A204.1 (cell line): ENCODE measurements around the gene GRIK3.

ENCODE experiments used
- FAIRE-seq: peaks from 2 replicates; lab custom pipeline; 2012; peaks lifted over from hg19 to GRCh38; lab: Jason Lieb, UNC

Gene GRIK3

DNA sequence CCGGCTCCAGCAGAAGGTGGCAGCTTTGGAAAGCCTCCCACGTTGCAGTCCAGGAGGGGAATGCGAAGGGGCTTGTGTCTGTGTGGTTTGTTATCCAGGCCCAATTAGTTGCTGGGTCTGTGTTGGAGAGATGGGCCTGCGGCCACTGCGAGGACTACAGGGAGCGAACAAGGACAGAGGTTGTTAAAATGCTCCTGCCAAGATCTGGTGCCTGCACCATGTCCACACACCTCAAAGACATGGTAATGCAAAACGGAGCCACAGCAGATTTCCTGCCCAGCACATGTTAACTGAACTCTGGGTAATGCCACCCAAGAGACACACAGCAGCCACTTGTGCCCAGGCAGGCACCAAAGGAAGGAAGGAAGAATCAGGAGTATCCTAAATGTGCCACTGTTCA, 18.6 kb downstream of the GRIK3 start:
- FAIRE-seq, result no peak

DNA sequence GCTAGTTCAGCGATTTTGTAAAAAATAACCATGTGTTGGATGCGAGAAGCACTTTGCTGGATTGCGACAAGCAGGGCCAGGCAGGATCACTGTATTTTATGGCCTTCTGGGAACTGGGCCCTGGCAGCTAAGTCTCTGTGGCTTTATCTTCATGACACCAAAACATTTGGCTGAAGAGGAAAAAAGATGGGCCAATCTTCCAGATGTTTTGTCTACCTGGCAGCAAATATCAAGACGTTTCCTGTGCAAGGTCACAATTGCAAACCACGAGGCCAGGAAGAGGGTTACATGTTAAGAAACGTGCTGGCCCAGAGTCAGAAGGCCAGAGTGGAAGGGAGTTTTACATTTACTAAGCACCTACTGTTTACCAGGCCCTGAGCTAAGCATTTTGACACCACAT, 22.1 kb downstream of the GRIK3 start:
- no peak for FAIRE-seq

DNA sequence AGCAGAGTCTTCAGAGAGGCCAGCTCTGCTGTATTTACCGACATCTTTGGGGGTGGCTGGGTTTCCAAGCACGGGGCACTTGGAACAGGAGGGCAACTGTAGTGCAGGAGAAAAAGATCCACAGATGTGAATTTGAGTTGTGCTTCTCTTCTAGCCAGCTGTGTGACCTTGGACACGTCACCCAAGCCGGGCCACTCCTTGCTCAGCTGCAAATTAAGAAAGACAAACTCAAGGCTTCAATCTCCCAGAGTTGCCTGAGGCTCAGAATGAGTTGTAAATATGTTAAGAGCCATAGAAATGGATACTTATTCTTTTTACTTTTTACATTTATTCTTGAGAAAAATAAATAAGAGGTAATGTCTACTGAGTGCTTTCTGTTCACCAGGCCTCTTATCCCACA, 24.3 kb downstream of the GRIK3 start:
- no peak for FAIRE-seq

DNA sequence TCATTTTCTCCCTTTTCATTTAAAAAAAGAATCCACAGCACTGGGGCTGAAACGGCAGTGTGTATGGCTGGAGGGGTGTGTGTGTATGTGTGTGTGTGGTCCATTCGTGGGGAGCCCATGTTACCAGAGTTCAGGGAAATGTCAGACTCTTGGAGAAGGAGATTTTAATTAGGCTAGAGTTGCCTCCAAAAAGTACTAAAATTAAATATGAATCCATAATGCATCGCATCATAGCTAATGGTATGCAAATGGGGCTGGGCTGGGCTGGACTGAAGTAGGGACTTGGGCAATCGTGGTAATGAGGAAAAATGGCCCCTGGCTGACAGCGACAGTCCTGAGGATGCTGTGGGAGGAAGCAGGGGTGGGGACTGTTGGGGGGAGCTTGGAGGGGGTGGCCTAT, 24.8 kb downstream of the GRIK3 start:
- no peak for FAIRE-seq

DNA sequence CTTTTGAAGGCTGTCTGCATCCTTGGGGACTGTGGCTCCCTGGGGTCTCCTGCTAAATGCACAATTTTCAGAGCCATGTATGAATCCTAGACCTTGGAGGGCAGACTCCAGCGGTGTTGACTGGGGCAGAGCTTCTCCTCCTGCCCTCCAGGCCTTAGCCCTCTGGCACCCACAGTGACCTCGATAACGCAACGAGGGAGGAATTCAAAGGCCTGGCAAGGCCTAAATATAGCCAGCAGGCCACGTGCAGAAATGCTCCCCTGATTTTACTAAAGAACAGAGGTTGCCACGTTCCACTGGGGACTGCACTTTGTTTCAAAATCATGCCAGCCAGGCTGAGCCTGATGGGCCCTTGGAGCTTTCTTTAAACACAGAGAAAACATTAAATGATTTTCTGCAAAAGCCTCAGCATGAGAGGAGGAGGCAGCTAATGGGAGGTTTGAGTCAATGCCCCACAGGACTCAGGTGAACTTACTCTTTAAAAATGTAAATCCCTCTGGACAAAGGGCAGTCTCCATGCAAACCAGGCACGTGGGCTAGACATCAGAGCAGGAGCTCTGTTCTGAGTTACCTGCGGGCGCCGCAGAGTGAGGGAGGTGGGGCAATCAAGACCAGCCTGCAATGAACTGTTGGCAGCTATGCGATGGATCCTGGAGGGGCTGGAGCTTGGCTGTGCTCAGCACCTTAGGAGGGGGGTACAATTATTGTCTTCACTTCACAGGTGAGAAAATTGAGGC, 28.0 kb downstream of the GRIK3 start:
- no peak for FAIRE-seq

DNA sequence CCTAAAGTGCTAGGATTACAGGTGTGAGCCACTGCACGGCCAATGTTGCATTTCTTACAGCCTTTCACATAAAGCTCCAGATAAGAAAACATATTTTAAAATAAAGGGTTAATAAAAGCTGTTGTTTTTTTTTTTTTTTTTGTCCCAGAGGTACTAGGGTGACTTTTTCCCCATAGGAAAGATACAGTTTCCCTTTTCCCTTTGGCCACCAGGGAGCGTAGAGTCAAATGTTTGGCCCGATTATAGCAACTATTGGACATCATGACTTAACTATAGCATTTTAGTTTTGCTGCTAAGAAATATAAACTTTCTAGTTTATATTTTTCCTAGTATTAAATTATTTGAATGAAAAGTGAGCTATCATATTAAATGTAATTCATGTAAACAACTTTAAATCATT, 31.4 kb downstream of the GRIK3 start:
- FAIRE-seq, result no peak

DNA sequence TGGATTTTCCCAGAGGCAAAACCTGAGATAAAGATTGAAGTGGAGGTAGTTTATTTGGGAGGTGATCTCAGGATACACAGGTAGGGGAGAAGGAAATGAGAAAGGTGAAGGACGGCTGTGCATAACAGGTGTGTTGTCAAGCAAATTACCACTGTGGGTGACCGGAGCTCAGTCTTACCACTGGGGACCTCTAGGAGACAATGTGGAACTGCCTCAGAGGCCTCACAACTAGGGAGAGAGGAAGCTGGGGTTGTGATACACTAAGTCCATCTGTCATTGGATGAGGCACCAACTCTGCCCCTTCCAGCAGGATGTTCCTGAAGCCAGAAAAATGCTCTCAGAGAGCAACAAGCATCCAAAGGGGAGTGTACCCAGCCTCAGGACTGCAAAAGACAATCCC, 32.6 kb downstream of the GRIK3 start:
- no peak for FAIRE-seq

DNA sequence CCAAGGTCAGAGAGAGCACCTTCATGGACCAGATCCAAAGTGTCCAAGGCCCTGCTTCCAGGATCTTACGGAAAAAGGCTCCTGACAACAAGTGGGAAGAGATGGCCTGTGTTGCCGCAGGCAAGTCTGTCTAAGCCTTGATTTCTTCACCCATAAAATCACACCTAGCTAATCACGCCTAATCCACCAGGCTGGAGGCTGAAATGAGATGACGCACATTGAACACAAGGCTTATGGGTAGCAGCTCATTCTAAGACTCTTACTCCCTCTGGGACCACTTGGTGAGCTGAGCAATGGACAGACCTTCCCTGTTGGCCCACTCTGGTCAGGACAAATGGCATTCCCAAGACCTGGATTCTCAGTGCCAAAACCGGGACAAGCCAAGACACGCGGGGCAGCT, 38.2 kb downstream of the GRIK3 start:
- FAIRE-seq, result no peak

DNA sequence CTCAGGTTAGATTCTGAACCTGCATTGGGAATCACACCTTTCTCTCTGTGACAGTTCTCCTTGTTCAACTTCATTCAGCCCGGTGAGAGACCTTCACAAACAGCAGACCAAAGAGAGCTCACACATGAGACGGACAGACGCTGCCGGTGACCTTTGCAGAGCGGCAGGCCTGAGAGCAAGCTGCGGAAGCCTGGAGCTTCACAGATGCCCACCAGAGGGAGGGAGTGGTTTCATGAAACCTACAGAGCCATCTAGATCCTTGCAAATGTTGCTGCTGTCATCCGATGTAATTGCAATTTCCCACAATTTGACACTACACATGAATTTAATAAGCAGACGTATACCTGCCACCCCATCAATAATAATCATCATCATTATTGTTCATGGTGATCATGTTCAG, 39.4 kb downstream of the GRIK3 start:
- no peak for FAIRE-seq

DNA sequence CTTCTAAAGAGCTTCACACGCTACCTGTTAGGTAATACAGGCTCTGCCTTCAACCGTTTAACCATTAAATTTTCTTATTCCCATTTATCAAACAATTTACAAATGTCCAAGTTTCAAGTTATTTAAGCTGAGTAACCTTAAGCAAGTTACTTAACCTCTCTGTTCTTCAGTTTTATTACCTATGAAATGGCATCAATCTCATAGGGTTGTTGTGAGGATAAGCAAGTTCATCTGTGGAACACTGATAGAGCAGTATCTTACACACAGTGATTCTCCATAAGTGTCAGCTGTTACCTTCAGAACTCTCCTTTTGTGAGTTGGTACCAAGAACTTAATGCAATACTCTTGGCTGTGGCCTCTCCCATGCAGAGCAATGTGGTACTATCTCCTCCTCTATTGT, 40.0 kb downstream of the GRIK3 start:
- no peak for FAIRE-seq

DNA sequence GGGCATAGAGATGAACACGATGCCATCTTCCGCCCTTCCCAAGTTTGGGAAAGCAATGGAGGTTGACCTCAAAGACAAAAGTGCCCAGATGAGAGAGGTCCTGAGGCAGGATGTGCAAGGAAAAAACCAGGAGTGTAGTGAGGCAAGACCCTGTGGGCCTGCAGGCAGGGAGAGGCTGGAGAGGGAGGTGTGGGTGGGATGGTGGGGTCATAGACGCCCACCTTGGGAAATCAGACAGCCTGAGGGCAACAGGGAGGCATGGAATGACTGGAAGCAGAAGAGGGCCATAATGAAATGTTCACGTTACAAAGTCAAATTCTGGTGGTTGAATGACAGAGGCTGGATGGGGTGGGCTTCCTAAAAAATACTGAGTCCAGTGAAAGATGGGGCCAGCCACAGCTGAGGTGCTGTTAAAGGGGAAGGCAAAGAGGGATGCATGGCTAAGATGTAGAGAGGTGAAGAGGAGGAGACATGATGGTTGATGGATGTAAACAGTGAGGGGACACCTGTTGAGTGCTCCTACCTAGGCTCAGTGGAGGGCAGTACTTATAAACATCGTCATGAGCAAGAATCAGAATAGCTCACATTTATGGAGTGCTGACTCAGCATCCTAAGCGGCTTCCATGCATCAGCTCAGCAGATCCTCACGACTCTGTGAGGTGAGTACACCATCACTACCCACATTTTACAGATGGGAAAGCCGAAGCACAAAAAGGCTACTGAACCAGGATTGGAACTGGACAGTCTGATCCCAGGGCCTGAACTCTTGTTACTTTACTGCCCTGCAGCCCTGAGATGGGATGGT, 42.0 kb downstream of the GRIK3 start:
- no peak for FAIRE-seq

DNA sequence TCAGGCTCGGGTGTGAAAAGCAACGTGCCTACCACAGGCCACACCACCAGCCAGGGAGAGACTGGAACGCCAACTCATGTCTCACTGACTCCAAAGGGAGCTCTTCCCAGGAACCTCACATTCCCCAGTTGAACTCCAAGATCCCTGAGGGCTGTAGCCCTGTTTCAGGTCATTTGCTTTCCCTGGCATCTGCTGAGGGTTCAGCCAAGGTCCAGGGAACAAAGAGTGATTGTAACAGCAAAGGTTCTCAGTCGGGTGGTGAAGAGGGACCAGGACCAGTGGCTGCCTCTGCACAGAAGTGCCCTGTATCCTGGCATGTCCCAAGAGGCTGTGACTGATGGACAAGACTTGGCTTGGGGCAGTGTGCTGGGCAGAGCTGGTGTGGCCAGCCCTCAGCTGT, 42.8 kb downstream of the GRIK3 start:
- FAIRE-seq, result no peak

DNA sequence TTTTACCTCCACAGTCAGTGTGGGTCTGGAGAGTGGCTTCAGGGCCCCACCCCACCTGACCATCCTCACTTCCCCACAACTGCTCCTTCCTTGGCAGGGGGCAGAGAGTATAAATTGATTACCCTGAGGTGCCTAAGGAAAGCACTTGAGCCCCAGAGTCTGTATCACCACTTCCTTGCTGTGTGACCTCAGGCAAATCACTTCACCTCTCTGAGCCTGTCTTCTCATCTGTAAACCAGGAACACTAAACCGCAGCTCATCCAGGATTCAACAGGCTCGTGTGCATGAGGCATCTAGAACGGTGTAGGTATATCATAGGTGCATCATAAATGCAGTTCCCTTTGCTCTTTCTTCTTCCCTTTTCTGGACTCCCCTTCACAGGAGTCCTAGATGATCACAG, 43.4 kb downstream of the GRIK3 start:
- FAIRE-seq, result no peak

DNA sequence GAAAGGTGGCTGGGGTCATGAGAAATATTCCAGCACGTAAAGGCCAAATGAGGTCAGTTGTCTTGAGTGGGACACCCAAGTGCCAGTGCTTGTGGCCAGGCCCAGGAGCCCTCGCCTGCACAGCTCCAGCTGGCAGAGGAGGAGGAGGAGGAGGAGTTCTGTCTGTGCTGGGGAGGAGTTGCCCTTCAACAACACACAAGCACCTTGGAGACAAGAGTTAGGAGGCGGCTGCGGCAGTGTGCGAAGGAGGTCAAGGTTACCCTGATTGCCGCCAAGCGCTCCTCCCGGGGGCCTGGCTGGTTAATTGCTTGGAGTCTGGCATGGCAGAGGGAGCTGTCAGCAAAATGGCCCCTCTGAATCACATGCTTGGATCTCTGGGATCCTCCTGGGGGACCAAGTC, 45.1 kb downstream of the GRIK3 start:
- no peak for FAIRE-seq

DNA sequence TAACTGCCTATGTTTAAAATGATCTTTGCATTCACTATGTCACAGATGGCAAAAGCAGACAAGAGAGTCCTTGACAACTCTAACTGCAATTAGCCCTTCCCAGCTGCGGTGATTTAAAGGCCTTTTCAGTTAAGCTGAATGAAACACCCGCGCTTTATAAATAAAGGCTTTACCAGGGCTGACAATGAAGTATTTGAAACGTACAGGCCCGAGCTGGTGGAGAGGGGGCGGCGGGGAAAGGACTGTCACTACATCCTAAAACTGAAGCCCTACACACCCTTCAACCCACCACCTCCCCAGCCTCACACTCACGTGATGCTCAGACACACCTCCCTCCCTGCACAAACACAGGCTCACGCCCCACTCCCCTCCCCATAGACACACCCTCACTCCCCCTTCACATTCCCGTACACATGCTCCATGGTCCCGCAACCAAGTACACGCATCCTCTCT, 45.5 kb downstream of the GRIK3 start:
- FAIRE-seq, result no peak

DNA sequence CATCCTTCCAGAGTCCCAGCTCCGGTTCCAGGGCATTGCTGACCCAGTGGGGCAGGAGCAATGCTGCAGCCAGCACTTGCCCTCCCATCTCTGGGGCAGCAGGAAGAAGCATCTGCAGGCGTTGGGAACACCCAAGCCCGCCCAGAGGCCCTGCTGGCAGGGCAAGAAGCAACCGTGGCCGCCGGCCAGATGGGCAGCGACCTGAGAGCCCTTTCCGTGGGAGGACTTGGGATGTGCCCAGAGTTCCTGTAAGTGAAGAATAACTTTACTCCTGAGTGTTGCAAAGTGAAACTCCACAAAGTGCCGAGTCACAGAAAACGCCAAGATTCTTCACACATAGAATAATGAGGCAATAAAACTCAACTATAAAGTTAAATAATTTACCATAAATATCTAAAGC, 46.0 kb downstream of the GRIK3 start:
- no peak for FAIRE-seq

DNA sequence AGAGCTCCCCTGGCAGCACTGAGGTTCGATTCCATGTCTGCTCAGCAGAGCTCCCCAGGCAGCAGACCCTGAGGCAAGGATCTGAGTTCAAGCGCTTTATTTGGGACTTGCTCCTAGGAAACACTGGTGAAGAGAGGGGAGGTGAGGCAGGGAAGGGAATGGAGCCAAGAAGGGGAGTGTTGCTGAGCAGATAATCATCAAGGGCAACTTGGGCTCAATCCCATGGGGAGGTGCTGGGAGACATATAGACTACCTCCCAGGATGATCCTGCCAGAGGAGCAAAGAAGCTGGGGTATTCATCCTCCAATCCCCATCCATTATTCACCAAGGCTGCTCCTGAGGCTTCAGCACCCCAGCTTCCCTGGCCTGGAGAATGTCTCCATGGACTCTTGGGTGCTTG, 47.0 kb downstream of the GRIK3 start:
- FAIRE-seq, result no peak

DNA sequence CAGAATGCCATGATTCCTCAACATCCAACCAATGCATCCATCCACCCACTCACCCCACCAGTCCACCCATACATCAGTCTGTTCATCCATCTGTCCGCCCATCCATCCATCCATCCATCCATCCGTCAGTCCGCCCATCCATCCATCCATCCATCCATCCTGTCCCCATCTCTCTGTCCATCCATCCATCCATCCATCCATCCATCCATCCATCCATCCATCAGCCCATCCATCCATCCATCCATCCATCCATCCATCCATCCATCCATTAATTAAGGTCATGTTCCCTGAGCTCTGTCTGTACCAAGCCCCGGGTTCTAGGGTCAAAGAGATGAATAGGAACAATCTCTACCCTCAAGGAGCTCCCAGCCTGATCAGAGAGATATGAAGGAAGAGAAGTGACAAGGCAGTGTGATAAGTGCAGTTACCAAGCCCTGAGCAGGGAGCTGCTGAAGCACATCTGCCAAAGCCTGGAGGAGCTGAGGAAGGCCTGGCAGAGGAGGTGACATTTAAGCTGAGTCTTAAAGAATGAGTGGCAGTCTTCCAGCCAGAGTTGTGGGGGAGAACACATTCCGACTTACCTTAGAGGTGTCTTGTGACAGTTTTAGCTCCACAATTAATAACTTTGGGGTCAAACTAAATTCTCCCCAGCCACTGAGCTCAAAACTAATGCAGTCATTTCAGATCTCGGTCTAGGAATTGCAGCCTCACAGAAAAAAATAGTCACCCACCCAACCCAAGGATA, 47.9 kb downstream of the GRIK3 start:
- FAIRE-seq, result no peak

DNA sequence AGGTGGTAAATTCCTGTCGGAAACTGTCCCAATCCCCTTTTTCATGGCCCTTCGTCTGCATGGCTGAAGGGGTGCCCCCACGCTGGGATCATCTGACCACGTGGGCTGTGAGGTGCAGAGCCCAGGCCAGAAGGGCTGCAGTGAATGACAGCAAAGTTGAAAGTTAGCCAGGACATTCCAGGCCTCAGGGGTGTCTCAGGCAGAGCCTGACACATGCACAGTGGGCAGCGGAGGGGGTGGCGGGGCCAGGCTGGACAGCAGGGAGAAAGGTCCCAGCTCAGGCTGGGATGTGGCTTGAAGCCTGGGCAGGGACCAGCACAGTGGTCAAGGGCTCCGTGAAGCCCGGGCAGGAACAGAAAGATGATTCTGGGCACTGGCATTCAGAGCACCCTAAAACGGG, 49.6 kb downstream of the GRIK3 start:
- no peak for FAIRE-seq

DNA sequence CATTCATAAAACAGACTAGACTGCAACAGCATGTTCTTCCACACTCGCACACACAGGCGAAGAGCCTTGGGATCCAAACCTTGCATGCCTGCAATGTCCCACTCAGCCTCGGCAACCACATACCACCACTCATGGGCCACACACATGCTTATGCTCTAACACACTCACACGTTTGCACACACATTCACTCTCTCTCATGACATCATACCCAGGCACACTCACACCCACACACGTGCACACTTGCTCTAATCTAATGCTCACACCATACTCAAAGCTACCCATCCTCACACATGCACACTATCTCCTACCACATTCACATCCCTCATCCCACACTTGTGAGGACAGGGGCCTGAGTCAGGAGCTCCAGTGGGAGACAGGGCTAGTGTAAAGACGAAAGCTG, 50.3 kb downstream of the GRIK3 start:
- no peak for FAIRE-seq

DNA sequence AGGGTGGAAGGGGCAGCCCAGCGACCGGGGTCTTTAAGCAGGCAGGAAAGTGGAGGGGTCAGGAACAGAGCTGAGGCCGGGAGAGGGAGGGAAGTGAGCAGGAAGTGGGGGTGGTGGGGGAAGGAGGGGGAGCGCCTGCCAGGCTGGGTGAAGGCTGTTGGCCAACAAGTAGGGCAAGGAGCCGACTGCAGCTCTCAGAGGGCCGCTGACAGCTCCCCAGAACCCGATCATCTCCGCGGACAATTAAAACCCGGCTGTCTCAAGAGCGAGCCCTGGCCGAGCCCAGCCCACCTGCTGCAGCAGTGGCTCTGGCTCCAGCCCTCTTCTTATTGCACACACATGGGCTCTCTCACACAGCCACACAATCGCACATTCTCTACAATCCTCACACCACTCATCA, 51.6 kb downstream of the GRIK3 start:
- no peak for FAIRE-seq

DNA sequence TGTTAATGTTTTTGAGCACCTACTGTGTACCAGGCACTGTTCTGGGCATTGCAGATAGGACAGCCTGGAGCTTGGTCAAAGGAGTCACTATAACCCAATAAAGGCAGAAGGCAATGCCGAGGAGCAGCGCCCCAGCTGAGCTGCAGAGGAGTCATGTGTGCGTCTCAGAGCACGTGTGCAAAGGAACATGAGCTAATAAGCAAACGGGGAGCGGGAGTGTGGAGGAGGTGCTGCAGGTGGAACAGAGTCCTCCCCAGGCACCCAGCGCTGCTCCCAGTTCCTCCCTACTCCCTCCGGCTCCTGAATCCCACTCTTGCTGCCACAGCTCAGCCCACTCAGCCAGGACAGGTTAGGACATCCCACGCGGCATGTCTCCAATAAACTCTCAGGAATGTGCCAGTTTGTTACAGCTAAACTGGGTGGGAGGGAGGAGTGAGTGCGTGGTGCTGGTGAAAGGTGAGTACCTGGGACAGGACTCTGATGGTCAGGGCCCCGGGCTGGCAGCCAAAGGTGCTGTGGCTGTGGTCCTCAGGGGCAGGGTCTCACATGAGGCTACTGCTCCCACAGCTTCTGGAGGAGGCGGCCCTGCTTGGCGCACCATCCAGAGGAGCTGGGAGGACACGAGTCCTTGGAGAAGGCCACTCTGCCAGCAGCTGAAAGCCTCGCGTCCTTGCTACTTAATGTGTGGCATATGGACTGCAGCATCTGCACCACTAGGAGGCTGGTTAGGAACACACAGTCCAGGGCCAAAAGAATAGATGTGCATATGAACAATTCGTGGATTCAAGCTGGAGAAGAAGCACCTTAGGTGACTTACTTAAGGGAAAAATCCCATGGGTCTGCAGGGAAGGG, 52.3 kb downstream of the GRIK3 start:
- FAIRE-seq, result no peak
